IMR-90 (cell line): ENCODE measurements around the gene PTPRN2. TPM values are rescaled to one million over a fixed set of nuclear protein-coding genes. Genes with fewer than 3 reads are reported as not detected.

Experiments
- ATAC-seq: fragments of 200-7000 bp; cut with Tn5 transposase; 2 replicates; pipeline ENCODE4 v1.9.1; 2020; ENCODE audit warnings: low read depth, mild to moderate bottlenecking, moderate library complexity
- BruUV-seq: library from RNA; stranded (reverse); fragments of 400-500 nt; replicated peaks from 2 replicates; lab custom pipeline; 2021; lab: Mats Ljungman, UMichigan
- CTCF ChIA-PET: fragments of 300-600 bp; formaldehyde crosslinking; extraction: SDS; loops from one replicate; lab custom pipeline; 2021; ENCODE audit warnings: antibody characterized with exemption; lab: Yijun Ruan, JAX
- POLR2A ChIA-PET: fragments of 300-600 bp; sonication (Branson Sonifier 250); formaldehyde crosslinking; loops from one replicate; lab custom pipeline; 2022; ENCODE audit warnings: antibody characterized with exemption; ENCODE audit not compliant: unreplicated experiment; lab: Charles Lee
- DNase-seq: peaks from one replicate; pipeline ENCODE4 v3.0.0; 2013
- H2AFZ ChIP-seq: replicated peaks from 2 replicates; pipeline ENCODE3; 2013; ENCODE audit warnings: low read length, mild to moderate bottlenecking; ENCODE audit not compliant: poor library complexity
- H2AK5ac ChIP-seq: 2 replicates; pipeline ENCODE4 v1.6.1; 2013; ENCODE audit warnings: low read depth, low read length, inconsistent platforms
- H2AK9ac ChIP-seq: replicated peaks from 2 replicates; pipeline ENCODE3; 2013; ENCODE audit warnings: mild to moderate bottlenecking, low read depth, low read length, moderate library complexity; ENCODE audit not compliant: poor library complexity
- H2BK120ac ChIP-seq: 2 replicates; pipeline ENCODE4 v1.6.1; 2013; ENCODE audit warnings: low read depth, low read length, inconsistent platforms
- H2BK15ac ChIP-seq: 3 replicates; pipeline ENCODE4 v1.6.1; 2013; ENCODE audit warnings: low read depth, low read length, inconsistent platforms
- H2BK20ac ChIP-seq: 2 replicates; pipeline ENCODE4 v1.6.1; 2013; ENCODE audit warnings: low read depth, mild to moderate bottlenecking, inconsistent platforms, low read length, moderate library complexity
- H2BK5ac ChIP-seq: 2 replicates; pipeline ENCODE4 v1.6.1; 2013; ENCODE audit warnings: mild to moderate bottlenecking, low read depth, low read length, inconsistent platforms; ENCODE audit not compliant: poor library complexity, severe bottlenecking
- H3K14ac ChIP-seq: replicated peaks from 2 replicates; pipeline ENCODE4 v1.6.1; 2013; ENCODE audit warnings: low read depth, low read length, inconsistent platforms
- H3K18ac ChIP-seq: 2 replicates; pipeline ENCODE4 v1.6.1; 2013; ENCODE audit warnings: low read depth, low read length, control low read depth
- H3K23ac ChIP-seq: 2 replicates; pipeline ENCODE4 v1.6.1; 2013; ENCODE audit warnings: low read depth, low read length, inconsistent platforms
- H3K27ac ChIP-seq: 2 replicates; pipeline ENCODE4 v1.5.1; 2013; ENCODE audit warnings: mild to moderate bottlenecking, control low read depth, low read length; ENCODE audit not compliant: insufficient read depth
- H3K27me3 ChIP-seq: 2 replicates; pipeline ENCODE4 v1.6.1; 2013; ENCODE audit warnings: low read length; ENCODE audit not compliant: control insufficient read depth, insufficient read depth
- H3K36me3 ChIP-seq: 2 replicates; pipeline ENCODE4 v1.6.1; 2013; ENCODE audit warnings: low read length, mixed read lengths; ENCODE audit not compliant: control insufficient read depth, insufficient read depth
- H3K4ac ChIP-seq: 2 replicates; pipeline ENCODE4 v1.6.1; 2013; ENCODE audit warnings: low read depth, low read length, inconsistent platforms
- H3K4me1 ChIP-seq: 2 replicates; pipeline ENCODE4 v1.6.1; 2013; ENCODE audit warnings: low read length, mixed read lengths; ENCODE audit not compliant: control insufficient read depth, insufficient read depth
- H3K4me2 ChIP-seq: 2 replicates; pipeline ENCODE4 v1.6.1; 2013; ENCODE audit warnings: low read depth, mild to moderate bottlenecking, control low read depth, low read length, moderate library complexity
- H3K4me3 ChIP-seq: 2 replicates; pipeline ENCODE4 v1.5.1; 2013; ENCODE audit warnings: low read depth, mild to moderate bottlenecking, control low read depth, low read length, moderate library complexity; ENCODE audit not compliant: insufficient read depth
- H3K56ac ChIP-seq: 2 replicates; pipeline ENCODE4 v1.6.1; 2013; ENCODE audit warnings: low read length, inconsistent platforms; ENCODE audit not compliant: insufficient read depth; ENCODE audit errors: extremely low read depth
- H3K79me1 ChIP-seq, 2 experiments: 2 replicates each; pipeline ENCODE4 v1.6.1; 2013; ENCODE audit warnings: low read length in 2 of 2, inconsistent platforms in 1 of 2, low read depth in 1 of 2
- H3K9ac ChIP-seq: 2 replicates; pipeline ENCODE4 v1.6.1; 2013; ENCODE audit warnings: low read depth, low read length, control low read depth
- H3K9me1 ChIP-seq: 2 replicates; pipeline ENCODE4 v1.6.1; 2013; ENCODE audit warnings: low read length, inconsistent platforms; ENCODE audit not compliant: insufficient read depth
- H3K9me3 ChIP-seq: 2 replicates; pipeline ENCODE4 v1.6.1; 2013; ENCODE audit warnings: low read length; ENCODE audit not compliant: control insufficient read depth, insufficient read depth
- H4K20me1 ChIP-seq: 2 replicates; pipeline ENCODE4 v1.6.1; 2013; ENCODE audit warnings: low read length, inconsistent platforms; ENCODE audit not compliant: insufficient read depth
- H4K5ac ChIP-seq: 2 replicates; pipeline ENCODE4 v1.6.1; 2013; ENCODE audit warnings: mild to moderate bottlenecking, low read depth, low read length, control low read depth
- H4K8ac ChIP-seq, 2 experiments: 2 replicates each; pipeline ENCODE4 v1.6.1; 2013; ENCODE audit warnings: low read depth in 2 of 2, low read length in 2 of 2, control low read depth in 1 of 2, inconsistent platforms in 1 of 2
- H4K91ac ChIP-seq: 2 replicates; pipeline ENCODE4 v1.6.1; 2013; ENCODE audit warnings: low read depth, low read length, inconsistent platforms; ENCODE audit not compliant: insufficient read depth
- BHLHE40 ChIP-seq: fragments of 150-350 bp; IDR thresholded peaks from 2 replicates; pipeline ENCODE4 v1.6.1; 2016; ENCODE audit warnings: mild to moderate bottlenecking, low read depth, low read length
- CEBPB ChIP-seq: IDR thresholded peaks from 2 replicates; pipeline ENCODE4 v1.6.1; 2012; ENCODE audit warnings: low read depth, low read length, improper control_type of control experiment
- CHD1 ChIP-seq: IDR thresholded peaks from 2 replicates; pipeline ENCODE4 v1.6.1; 2012; ENCODE audit warnings: low read depth, low read length, improper control_type of control experiment
- FOS ChIP-seq: fragments of 150-350 bp; IDR thresholded peaks from 2 replicates; pipeline ENCODE4 v1.6.1; 2016; ENCODE audit warnings: low read depth, low read length
- MAFK ChIP-seq: IDR thresholded peaks from 2 replicates; pipeline ENCODE4 v1.6.1; 2012; ENCODE audit warnings: low read depth, low read length, improper control_type of control experiment
- MAZ ChIP-seq: IDR thresholded peaks from 2 replicates; pipeline ENCODE4 v1.6.1; 2012; ENCODE audit warnings: low read depth, mild to moderate bottlenecking, low read length, improper control_type of control experiment, moderate library complexity, borderline replicate concordance
- MXI1 ChIP-seq: IDR thresholded peaks from 2 replicates; pipeline ENCODE4 v1.6.1; 2012; ENCODE audit warnings: low read depth, mild to moderate bottlenecking, low read length, moderate library complexity, borderline replicate concordance
- NFE2L2 ChIP-seq: fragments of 150-350 bp; IDR thresholded peaks from 2 replicates; pipeline ENCODE4 v1.6.1; 2016; ENCODE audit warnings: low read depth, mild to moderate bottlenecking, low read length
- POLR2A ChIP-seq: IDR thresholded peaks from 2 replicates; pipeline ENCODE4 v1.6.1; 2012; ENCODE audit warnings: mild to moderate bottlenecking, low read depth, low read length
- RAD21 ChIP-seq: IDR thresholded peaks from 2 replicates; pipeline ENCODE4 v1.6.1; 2012; ENCODE audit warnings: low read length, improper control_type of control experiment
- RCOR1 ChIP-seq: IDR thresholded peaks from 2 replicates; pipeline ENCODE4 v1.6.1; 2012; ENCODE audit warnings: mild to moderate bottlenecking, low read length, improper control_type of control experiment; ENCODE audit not compliant: insufficient replicate concordance
- RFX5 ChIP-seq: IDR thresholded peaks from 2 replicates; pipeline ENCODE4 v1.8.0; 2012; ENCODE audit warnings: low read depth, mild to moderate bottlenecking, low read length, moderate library complexity
- SMC3 ChIP-seq: fragments of 150-350 bp; IDR thresholded peaks from 2 replicates; pipeline ENCODE4 v1.6.1; 2016; ENCODE audit warnings: low read depth, mild to moderate bottlenecking, antibody characterized with exemption, low read length, moderate library complexity
- WGBS, 2 experiments: methylation state at CpG; one replicate each; pipeline versions ENCODE4 v1.1.5 to v1.1.7; 2013; ENCODE audit warnings: missing lambda C conversion rate in 2 of 2; ENCODE audit not compliant: insufficient read length in 1 of 2; ENCODE audit errors: extremely low coverage in 2 of 2; 5-methylcytosine and 5-hydroxymethylcytosine counted together
- dilution Hi-C: fragments of 300-500 bp; cut with HindIII; formaldehyde crosslinking; loops from one replicate; pipeline ENCODE4 v1.14.3; 2018; ENCODE audit warnings: low sequenced_read_pairs; ENCODE audit not compliant: unreplicated experiment
- in situ Hi-C: fragments of 300-500 bp; cut with MboI; formaldehyde crosslinking; loops from 3 replicates; pipeline ENCODE4 v1.14.3; 2019; ENCODE audit warnings: low sequenced_read_pairs, inconsistent platforms, mixed read lengths
- intact Hi-C: fragments of 100-400 bp; cut with micrococcal nuclease; formaldehyde crosslinking; loops from 2 replicates; pipeline ENCODE4 v1.10.0; 2022
- polyA plus RNA-seq, 3 experiments: library from polyadenylated mRNA; depleted of rRNA; stranded (reverse); fragments of >200 nt; gene quantifications; 2 replicates each; pipeline ENCODE4 v1.2.3, GENCODE V29; 2012; ENCODE audit warnings: low replicate concordance in 1 of 3
- total RNA-seq: library from RNA; depleted of rRNA; stranded (reverse); fragments of >200 nt; gene quantifications from 2 replicates; pipeline ENCODE4 v1.2.3, GENCODE V29; 2012
- TF ChIP-seq, protein P1 (sequence below): fragments of 150-350 bp; IDR thresholded peaks from 2 replicates; pipeline ENCODE4 v1.6.1; 2017; ENCODE audit warnings: mild to moderate bottlenecking, antibody characterized with exemption, low read length, low read depth
- TF ChIP-seq, protein P2 (sequence below): conservative IDR thresholded peaks from 2 replicates; pipeline ENCODE4 v1.5.1; 2012; ENCODE audit warnings: mild to moderate bottlenecking, low read depth, low read length, improper control_type of control experiment
- TF ChIP-seq, protein P3 (sequence below): fragments of 150-350 bp; IDR thresholded peaks from 2 replicates; pipeline ENCODE4 v1.6.1; 2016; ENCODE audit warnings: low read depth, mild to moderate bottlenecking, low read length, moderate library complexity, borderline replicate concordance

Gene PTPRN2
- total and polyA plus RNA-seq, 2 of the 4 experiments (the other 2 are of a cell fraction), result 0.03 TPM; not detected in 1

DNA sequence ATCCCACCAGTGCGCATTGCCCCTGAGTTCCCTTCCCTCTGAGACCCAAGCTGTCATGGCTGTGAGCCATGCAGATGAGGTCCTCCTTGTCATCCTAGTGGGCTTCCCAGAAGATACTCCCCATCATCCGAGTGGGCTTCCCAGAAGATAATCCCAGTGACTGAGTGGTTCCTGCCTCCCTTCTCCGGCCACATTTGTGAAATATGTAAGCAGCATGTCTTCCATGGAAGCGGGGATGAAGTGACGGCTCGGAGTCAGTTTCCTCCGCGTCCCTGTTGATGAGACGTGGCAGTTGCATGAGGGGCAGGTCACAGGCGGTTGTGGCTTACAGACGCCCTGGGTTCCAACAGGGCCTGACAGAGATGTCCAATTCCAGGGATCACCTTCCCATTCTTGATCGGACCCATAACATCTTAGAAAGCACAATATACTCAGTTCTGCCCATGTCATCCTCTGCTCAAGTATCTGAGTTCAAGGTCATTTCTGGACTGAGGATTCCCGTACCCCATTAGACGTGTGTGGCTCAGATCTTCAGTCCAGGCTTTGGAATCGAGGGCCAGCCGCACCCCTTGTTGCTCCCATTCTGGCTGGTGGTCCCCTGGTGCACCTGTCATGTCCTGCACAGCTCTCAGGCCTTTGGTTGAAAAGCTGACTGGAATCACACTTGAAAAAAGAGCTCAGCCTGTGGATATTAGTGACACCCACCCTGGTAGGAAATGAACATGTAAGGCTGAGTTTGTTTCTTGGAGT is 166.9 kb downstream of the PTPRN2 start:
- no peak overlapping the region for H2BK5ac ChIP-seq
- H3K4me3 ChIP-seq, result no peak overlapping the region
- no peaks in the 10 kb centered on the region for H3K36me3 ChIP-seq
- intact Hi-C loops (no loop called here), in situ Hi-C loops (no loop called here), dilution Hi-C loops (no loop called here)
- POLR2A ChIA-PET, result no interaction called here
- H3K27ac ChIP-seq, result no peak overlapping the region
- H3K9me1 ChIP-seq, result no peaks in the 10 kb centered on the region
- H3K18ac ChIP-seq, result no peak overlapping the region
- no peaks in the 10 kb centered on the region for H3K27me3 ChIP-seq
- H4K5ac ChIP-seq, result no peak overlapping the region
- no peak overlapping the region for H3K23ac ChIP-seq
- CTCF ChIA-PET, result no interaction called here
- H4K91ac ChIP-seq, result no peak overlapping the region
- no peak overlapping the region for H3K14ac ChIP-seq
- TF ChIP-seq CEBPB (no peak), RCOR1 (no peak), NFE2L2 (no peak), BHLHE40 (no peak), POLR2A (no peak), CHD1 (no peak), MAZ (no peak), RFX5 (no peak), MAFK (no peak), SMC3 (no peak), MXI1 (no peak), RAD21 (no peak), FOS (no peak)
- TF ChIP-seq, protein P1, sequence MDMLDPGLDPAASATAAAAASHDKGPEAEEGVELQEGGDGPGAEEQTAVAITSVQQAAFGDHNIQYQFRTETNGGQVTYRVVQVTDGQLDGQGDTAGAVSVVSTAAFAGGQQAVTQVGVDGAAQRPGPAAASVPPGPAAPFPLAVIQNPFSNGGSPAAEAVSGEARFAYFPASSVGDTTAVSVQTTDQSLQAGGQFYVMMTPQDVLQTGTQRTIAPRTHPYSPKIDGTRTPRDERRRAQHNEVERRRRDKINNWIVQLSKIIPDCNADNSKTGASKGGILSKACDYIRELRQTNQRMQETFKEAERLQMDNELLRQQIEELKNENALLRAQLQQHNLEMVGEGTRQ, result no peak
- TF ChIP-seq, protein P2, sequence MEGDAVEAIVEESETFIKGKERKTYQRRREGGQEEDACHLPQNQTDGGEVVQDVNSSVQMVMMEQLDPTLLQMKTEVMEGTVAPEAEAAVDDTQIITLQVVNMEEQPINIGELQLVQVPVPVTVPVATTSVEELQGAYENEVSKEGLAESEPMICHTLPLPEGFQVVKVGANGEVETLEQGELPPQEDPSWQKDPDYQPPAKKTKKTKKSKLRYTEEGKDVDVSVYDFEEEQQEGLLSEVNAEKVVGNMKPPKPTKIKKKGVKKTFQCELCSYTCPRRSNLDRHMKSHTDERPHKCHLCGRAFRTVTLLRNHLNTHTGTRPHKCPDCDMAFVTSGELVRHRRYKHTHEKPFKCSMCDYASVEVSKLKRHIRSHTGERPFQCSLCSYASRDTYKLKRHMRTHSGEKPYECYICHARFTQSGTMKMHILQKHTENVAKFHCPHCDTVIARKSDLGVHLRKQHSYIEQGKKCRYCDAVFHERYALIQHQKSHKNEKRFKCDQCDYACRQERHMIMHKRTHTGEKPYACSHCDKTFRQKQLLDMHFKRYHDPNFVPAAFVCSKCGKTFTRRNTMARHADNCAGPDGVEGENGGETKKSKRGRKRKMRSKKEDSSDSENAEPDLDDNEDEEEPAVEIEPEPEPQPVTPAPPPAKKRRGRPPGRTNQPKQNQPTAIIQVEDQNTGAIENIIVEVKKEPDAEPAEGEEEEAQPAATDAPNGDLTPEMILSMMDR, result no peak
- TF ChIP-seq, protein P3, sequence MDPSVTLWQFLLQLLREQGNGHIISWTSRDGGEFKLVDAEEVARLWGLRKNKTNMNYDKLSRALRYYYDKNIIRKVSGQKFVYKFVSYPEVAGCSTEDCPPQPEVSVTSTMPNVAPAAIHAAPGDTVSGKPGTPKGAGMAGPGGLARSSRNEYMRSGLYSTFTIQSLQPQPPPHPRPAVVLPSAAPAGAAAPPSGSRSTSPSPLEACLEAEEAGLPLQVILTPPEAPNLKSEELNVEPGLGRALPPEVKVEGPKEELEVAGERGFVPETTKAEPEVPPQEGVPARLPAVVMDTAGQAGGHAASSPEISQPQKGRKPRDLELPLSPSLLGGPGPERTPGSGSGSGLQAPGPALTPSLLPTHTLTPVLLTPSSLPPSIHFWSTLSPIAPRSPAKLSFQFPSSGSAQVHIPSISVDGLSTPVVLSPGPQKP, result no peak
- H3K4ac ChIP-seq, result no peak overlapping the region
- H2BK15ac ChIP-seq, result no peak overlapping the region
- H4K8ac ChIP-seq, result no peak overlapping the region
- H3K9ac ChIP-seq, result no peak overlapping the region
- H2BK120ac ChIP-seq, result no peak overlapping the region
- H3K4me2 ChIP-seq, result no peak overlapping the region
- ATAC-seq (no peak), DNase-seq (no peak)
- H4K20me1 ChIP-seq, result no peaks in the 10 kb centered on the region
- no peaks in the 10 kb centered on the region for H3K79me1 ChIP-seq
- H2BK20ac ChIP-seq, result no peak overlapping the region
- BruUV-seq, result no TSS peak
- no peak overlapping the region for H2AFZ ChIP-seq
- H2AK5ac ChIP-seq, result no peak overlapping the region
- no peak overlapping the region for H2AK9ac ChIP-seq
- 30% methylated on average over 3 of the region's 16 CpGs; no CpG with 5 or more reads in 1 of the 2 experiments for WGBS, 2 experiments
- H3K4me1 ChIP-seq, result no peaks in the 10 kb centered on the region
- peaks cover 51% of the 10 kb centered on the region for H3K9me3 ChIP-seq
- no peak overlapping the region for H3K56ac ChIP-seq
